HG03025 (cell line): ENCODE results near the gene TFEB.
A peak's percentile ranks its signal among the peaks of the same experiment; 100 is the strongest.

Source experiments
- ATAC-seq: cut with Tn5 transposase; IDR thresholded peaks from one replicate; pipeline ENCODE4 v1.9.1; 2021; ENCODE audit warnings: mild to moderate bottlenecking, moderate library complexity; ENCODE audit not compliant: unreplicated experiment, low FRiP score

TFEB gene

DNA sequence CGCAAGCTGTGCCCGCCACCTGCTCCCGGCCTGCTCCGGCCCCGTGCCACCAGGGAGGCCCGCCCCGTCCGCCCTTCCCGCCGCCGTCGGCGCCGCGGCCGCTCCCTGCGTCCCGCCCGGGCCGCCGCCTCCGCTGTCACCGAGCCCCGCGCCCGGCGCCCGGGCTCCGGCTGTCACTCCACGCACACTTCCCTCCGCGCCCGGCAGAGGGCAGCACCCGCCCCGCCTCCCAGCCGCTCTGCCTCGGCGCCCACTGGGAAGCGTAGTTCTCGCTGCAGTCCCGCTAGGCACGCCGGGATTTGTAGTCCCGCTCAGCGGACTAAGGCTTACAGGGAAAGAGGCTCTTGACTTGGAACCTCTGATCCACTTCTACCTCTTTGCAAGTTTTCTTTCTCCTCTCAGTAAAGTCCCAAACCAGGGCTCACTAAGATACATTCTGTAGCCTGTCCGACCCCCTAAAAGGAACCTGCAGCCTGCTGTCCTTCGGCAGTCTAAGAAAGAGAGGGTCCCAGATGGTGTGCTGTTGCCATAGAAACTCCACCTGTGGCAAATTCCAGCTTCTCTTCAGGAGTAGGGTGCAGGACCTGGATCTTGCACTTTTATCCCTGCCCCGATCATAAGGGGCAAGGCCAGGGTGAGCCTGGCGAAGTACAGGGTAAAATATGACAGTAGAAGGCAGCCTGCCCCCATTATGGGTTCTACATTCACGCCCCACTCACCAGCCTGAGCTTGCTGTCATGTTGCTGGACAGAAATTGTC lies at the start of gene TFEB:
TFEB (minus strand) TSS at position 182 of the 759 bp plus-strand sequence. CDS start 44,395 bp downstream, outside the sequence.
- peak; percentile 43 for ATAC-seq

GRCh38 chr6:41784581-41785171 lies 49.3 kb upstream of the TFEB start:
- no peak for ATAC-seq

GRCh38 chr6:41783106-41783780 lies 47.8 kb upstream of the TFEB start:
- ATAC-seq = no peak

DNA sequence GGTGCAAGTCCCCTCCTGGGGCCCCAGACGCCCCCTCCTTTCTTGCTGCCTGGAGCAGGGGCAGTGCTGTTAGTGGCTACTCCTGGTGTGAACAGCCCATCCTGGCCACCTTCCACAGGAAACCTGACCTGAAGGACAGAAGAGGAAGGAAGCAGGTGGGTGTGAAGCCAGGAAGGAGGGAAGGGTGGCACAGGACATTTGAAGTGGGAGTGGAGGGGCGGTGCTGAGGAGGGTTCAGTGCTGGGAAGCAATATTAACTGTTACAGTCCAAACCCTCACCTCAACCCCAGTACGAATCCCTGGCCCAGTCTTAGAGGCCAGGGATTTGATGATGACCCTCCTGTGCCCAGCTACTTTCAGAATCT lies 45.9 kb upstream of the TFEB start:
- ATAC-seq = no peak

- ATAC-seq = no peak
These were observed 45.4 kb upstream of the TFEB start, which contains the start of gene PRICKLE4 for GRCh38 chr6:41780551-41781365. Gene PRICKLE4 (plus strand): TSS chr6:41780782. CDS start chr6:41783474, 2,692 bp downstream.

GRCh38 chr6:41779788-41780550 lies 44.6 kb upstream of the TFEB start, which contains the start of gene FRS3:
Gene FRS3 (minus strand): TSS chr6:41779900. CDS start chr6:41776987, 2,913 bp downstream.
- peak; percentile 90 for ATAC-seq

- peak; percentile 3 for ATAC-seq
These were observed 43.9 kb upstream of the TFEB start for GRCh38 chr6:41779336-41779735.

GRCh38 chr6:41778895-41779294 lies 43.5 kb upstream of the TFEB start:
- no peak for ATAC-seq

DNA sequence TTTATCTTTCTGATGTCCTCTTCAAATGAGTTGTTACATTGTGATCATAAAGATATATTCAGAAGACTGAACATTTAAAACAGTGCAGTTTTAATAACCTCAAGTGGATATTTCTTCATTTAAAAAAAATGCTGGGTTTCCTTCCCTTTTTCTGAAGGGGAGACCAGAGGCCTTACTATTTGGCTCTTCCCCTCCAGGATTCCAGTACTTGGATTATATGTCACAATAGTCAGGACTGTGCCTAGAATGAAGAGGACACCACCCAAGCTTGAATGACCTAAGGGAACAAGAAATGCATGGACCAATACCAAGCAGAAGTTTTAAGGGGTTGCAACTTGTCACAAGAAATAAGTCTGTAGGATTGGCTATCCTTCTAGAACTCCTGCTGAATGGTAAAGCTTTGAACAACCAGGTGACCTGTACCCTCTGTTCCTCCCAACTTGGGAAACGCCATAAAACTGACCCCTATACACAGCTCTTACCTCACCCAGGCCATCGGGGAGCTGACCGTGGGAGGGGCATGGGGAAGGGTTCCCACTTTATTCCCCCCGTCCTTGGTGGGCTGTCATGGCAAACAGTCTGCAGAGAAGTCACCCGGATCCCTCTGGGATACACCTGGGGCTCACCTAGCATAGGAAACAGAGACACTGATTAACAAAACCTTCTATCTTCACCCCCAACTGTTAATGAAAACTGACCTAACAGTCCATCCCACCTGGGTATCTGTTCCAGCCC lies 42.3 kb upstream of the TFEB start:
- no peak for ATAC-seq

DNA sequence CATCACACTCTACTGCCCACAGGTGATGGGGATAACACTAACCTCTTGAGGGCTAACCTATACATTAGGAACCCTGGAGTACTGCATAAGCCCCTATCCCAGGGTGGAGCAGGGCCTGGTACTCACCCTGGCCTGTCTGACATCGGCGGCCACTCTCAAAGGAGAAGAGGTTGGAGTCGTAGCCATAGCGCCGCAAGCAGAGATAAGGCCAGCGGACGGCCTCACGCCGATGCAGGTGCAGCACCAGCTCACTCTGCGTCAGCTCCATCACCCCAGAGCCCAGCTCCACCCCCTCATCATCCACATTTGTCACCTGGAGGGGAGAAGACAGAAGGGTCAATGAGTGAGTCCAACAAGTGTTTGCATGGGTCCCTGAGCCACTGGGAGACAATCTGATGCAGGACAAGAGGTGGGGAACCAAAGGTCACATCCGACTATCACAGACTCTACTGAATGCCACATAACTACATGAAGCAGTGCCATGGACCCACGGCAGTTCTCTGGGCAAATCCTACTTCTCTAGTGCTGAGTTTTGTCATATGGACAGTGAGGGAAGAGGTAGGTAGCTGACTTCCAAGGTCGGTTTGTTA lies 40.0 kb upstream of the TFEB start:
- no peak for ATAC-seq

GRCh38 chr6:41774841-41775240 lies 39.4 kb upstream of the TFEB start:
- no peak for ATAC-seq

GRCh38 chr6:41771058-41771983 lies 35.9 kb upstream of the TFEB start:
- ATAC-seq = no peak

DNA sequence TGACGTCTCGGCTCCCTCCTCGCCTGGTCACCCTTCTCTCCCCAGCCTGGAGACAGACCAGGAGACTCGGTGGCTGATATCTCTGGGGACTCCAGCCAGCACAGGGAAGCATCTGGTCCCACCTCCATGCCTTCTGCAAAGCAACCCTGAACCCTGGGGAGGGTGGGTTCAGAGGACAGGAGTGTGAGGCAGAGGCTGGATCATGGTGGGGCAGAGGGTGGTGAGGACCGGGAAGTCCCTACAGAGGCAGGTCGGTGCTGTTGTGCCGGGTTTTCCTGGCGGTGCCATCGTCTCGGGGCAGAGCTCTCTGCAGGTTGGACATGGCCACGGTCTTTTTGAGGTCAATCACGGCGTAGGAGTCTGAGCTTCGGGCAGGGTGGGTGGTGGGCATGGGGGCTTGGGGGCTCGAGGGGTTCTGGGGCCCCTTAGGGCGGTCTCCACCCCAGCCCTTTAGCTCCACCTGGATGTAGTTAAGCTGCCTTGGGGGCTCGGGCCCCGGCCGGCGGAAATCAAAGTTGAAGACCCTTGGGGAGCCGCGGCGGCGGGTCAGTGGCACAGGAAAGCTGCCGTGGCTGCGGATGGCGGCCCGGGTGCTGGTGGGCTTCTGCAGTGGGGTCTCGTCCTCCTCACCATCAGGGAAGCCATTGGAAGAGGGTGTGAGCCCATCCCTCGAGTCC lies 35.1 kb upstream of the TFEB start:
- no peak for ATAC-seq

- no peak for ATAC-seq
These were observed 34.0 kb upstream of the TFEB start for GRCh38 chr6:41769376-41769775.

GRCh38 chr6:41768545-41769308 lies 33.3 kb upstream of the TFEB start:
- ATAC-seq = no peak

GRCh38 chr6:41767112-41767833 lies 31.9 kb upstream of the TFEB start:
- ATAC-seq = no peak
